HEK293 (cell line): ENCODE results near the gene GNG12.

Experiments used
- CTCF ChIA-PET: fragments of 350-600 bp; formaldehyde crosslinking; extraction: SDS; loops from one replicate; lab custom pipeline; 2021; ENCODE audit warnings: antibody characterized with exemption; lab: Yijun Ruan, JAX
- POLR2A ChIA-PET: fragments of 300-600 bp; formaldehyde crosslinking; extraction: SDS; loops from one replicate; lab custom pipeline; 2020; ENCODE audit warnings: antibody characterized with exemption, inconsistent platforms; lab: Yijun Ruan, JAX
- H3K27ac ChIP-seq: fragments of 200-500 bp; sonication (Bioruptor generic); 2 replicates; pipeline ENCODE4 v1.5.1; 2014; ENCODE audit warnings: low read depth, low read length, control low read depth, inconsistent platforms; ENCODE audit errors: extremely low read depth
- H3K36me3 ChIP-seq, 2 experiments: fragments of 200-500 bp in 1 of 2; sonication (Bioruptor generic) in 1 of 2; 1 replicate in 1 of 2; 2 replicates in 1 of 2; pipeline ENCODE4 v1.5.1; 2014 to 2017; ENCODE audit warnings: inconsistent platforms in 2 of 2, low read length in 2 of 2; ENCODE audit not compliant: control insufficient read depth in 2 of 2, insufficient read depth in 1 of 2
- H3K4me1 ChIP-seq: fragments of 200-500 bp; sonication (Bioruptor generic); 2 replicates; pipeline ENCODE4 v1.5.1; 2014; ENCODE audit warnings: mild to moderate bottlenecking, low read length, inconsistent platforms; ENCODE audit not compliant: control insufficient read depth, insufficient read depth
- H3K4me3 ChIP-seq: 2 replicates; pipeline ENCODE4 v1.5.1; 2011; ENCODE audit warnings: low read depth, mild to moderate bottlenecking, control low read depth, low read length, moderate library complexity
- H3K9me3 ChIP-seq: fragments of 200-500 bp; sonication (Bioruptor generic); 2 replicates; pipeline ENCODE4 v1.5.1; 2014; ENCODE audit warnings: low read depth, low read length, inconsistent platforms; ENCODE audit not compliant: control insufficient read depth, insufficient read depth
- CTCF ChIP-seq: fragments of 450-650 bp; formaldehyde crosslinking; IDR thresholded peaks from 2 replicates; pipeline ENCODE4 v1.5.1; 2016; ENCODE audit warnings: missing biosample characterization, missing genetic modification characterization
- FEZF1 ChIP-seq: fragments of 450-650 bp; formaldehyde crosslinking; IDR thresholded peaks from 2 replicates; pipeline ENCODE4 v1.5.1; 2016; ENCODE audit warnings: missing biosample characterization, missing genetic modification characterization
- KLF1 ChIP-seq: fragments of 450-650 bp; formaldehyde crosslinking; IDR thresholded peaks from 2 replicates; pipeline ENCODE4 v1.5.1; 2016; ENCODE audit warnings: missing biosample characterization, missing genetic modification characterization
- OSR2 ChIP-seq: fragments of 450-650 bp; formaldehyde crosslinking; IDR thresholded peaks from 2 replicates; pipeline ENCODE4 v1.5.1; 2016; ENCODE audit warnings: missing biosample characterization, missing genetic modification characterization
- PBX3 ChIP-seq: sonication (generic); formaldehyde crosslinking; IDR thresholded peaks from 2 replicates; pipeline ENCODE4 v1.8.1; 2022; ENCODE audit warnings: mild to moderate bottlenecking, moderate library complexity, missing genetic modification reagents
- WT1 ChIP-seq: fragments of 450-650 bp; formaldehyde crosslinking; IDR thresholded peaks from 2 replicates; pipeline ENCODE4 v1.5.1; 2016; ENCODE audit warnings: missing biosample characterization, missing genetic modification characterization
- ZBTB1 ChIP-seq: fragments of 450-650 bp; formaldehyde crosslinking; IDR thresholded peaks from 2 replicates; pipeline ENCODE4 v1.5.1; 2016; ENCODE audit warnings: missing biosample characterization, missing genetic modification characterization
- ZBTB44 ChIP-seq: fragments of 450-650 bp; IDR thresholded peaks from 2 replicates; pipeline ENCODE4 v1.5.1; 2018; ENCODE audit warnings: missing biosample characterization, mild to moderate bottlenecking, missing genetic modification characterization
- ZBTB7A ChIP-seq: fragments of 450-650 bp; formaldehyde crosslinking; IDR thresholded peaks from 2 replicates; pipeline ENCODE4 v1.5.1; 2016; ENCODE audit warnings: low read depth, missing biosample characterization, missing genetic modification characterization
- ZNF174 ChIP-seq: fragments of 450-650 bp; formaldehyde crosslinking; IDR thresholded peaks from 2 replicates; pipeline ENCODE4 v1.5.0; 2017; ENCODE audit warnings: missing biosample characterization, mild to moderate bottlenecking, missing genetic modification characterization
- ZNF24 ChIP-seq: fragments of 450-650 bp; formaldehyde crosslinking; IDR thresholded peaks from 2 replicates; pipeline ENCODE4 v1.5.1; 2016; ENCODE audit warnings: missing biosample characterization, missing genetic modification characterization
- ZNF26 ChIP-seq: fragments of 450-650 bp; formaldehyde crosslinking; IDR thresholded peaks from 2 replicates; pipeline ENCODE4 v1.5.1; 2016; ENCODE audit warnings: missing biosample characterization, missing genetic modification characterization
- ZNF292 ChIP-seq: fragments of 450-650 bp; formaldehyde crosslinking; IDR thresholded peaks from 2 replicates; pipeline ENCODE4 v1.5.1; 2016; ENCODE audit warnings: low read depth, missing biosample characterization, missing genetic modification characterization, borderline replicate concordance
- ZNF311 ChIP-seq: fragments of 450-650 bp; formaldehyde crosslinking; IDR thresholded peaks from 2 replicates; pipeline ENCODE4 v1.5.1; 2017; ENCODE audit warnings: missing biosample characterization, missing genetic modification characterization, borderline replicate concordance
- ZNF341 ChIP-seq: fragments of 450-650 bp; formaldehyde crosslinking; IDR thresholded peaks from 2 replicates; pipeline ENCODE4; 2016; ENCODE audit warnings: low read depth, missing biosample characterization, missing genetic modification characterization
- ZNF548 ChIP-seq: fragments of 450-650 bp; formaldehyde crosslinking; IDR thresholded peaks from 2 replicates; pipeline ENCODE4 v1.5.1; 2016; ENCODE audit warnings: missing biosample characterization, missing genetic modification characterization
- ZNF600 ChIP-seq: fragments of 450-650 bp; formaldehyde crosslinking; IDR thresholded peaks from 2 replicates; pipeline ENCODE4 v1.5.1; 2016; ENCODE audit warnings: missing biosample characterization, missing genetic modification characterization
- ZNF623 ChIP-seq: fragments of 450-650 bp; formaldehyde crosslinking; IDR thresholded peaks from 2 replicates; pipeline ENCODE4 v1.5.1; 2016; ENCODE audit warnings: missing biosample characterization, missing genetic modification characterization
- ZNF645 ChIP-seq: fragments of 450-650 bp; formaldehyde crosslinking; IDR thresholded peaks from 2 replicates; pipeline ENCODE4; 2016; ENCODE audit warnings: missing biosample characterization, missing genetic modification characterization
- ZNF768 ChIP-seq: fragments of 450-650 bp; formaldehyde crosslinking; IDR thresholded peaks from 2 replicates; pipeline ENCODE4 v1.5.1; 2018; ENCODE audit warnings: missing biosample characterization, mild to moderate bottlenecking, missing genetic modification characterization
- ZSCAN30 ChIP-seq: fragments of 450-650 bp; IDR thresholded peaks from 2 replicates; pipeline ENCODE4 v1.5.1; 2018; ENCODE audit warnings: missing biosample characterization, mild to moderate bottlenecking, missing genetic modification characterization, moderate library complexity

The GNG12 gene

GRCh38 chr1:67679691-67680090 is 153.6 kb downstream of the GNG12 start:
- peaks cover 11% of the 10 kb centered on the region for H3K4me1 ChIP-seq
- POLR2A ChIA-PET, result no interaction called here
- no peak for TF ChIP-seq ZBTB7A
- no peak for TF ChIP-seq ZNF311 (tag by site-specific recombination)
- no peak for TF ChIP-seq ZNF26 (tag by site-specific recombination)
- TF ChIP-seq ZNF548 (tag by site-specific recombination), result no peak
- TF ChIP-seq ZNF623 (tag by site-specific recombination), result peak; percentile 32; the same call in 1 of the 2 replicates
- TF ChIP-seq, all 188 proteins: peak for 1
- CTCF ChIA-PET, result no interaction called here
- Histone ChIP-seq H3K36me3 (no peaks in the 10 kb centered on the region), H3K4me3 (no peak overlapping the region), H3K27ac (no peak overlapping the region), H3K9me3 (no peaks in the 10 kb centered on the region)

- no peaks in the 10 kb centered on the region for H3K36me3 ChIP-seq
- H3K4me3 ChIP-seq, result no peak overlapping the region
- CTCF ChIA-PET, result no interaction called here
- POLR2A ChIA-PET, result interaction anchor here (0.6 kb wide), 1 partner anchor 75 kb away, joined by 3 read pairs; no protein-coding TSS in a partner anchor
- no peak for TF ChIP-seq ZNF645 (tag by site-specific recombination)
- no peak for TF ChIP-seq ZNF292 (tag by site-specific recombination)
- no peak for TF ChIP-seq CTCF (tag by site-specific recombination)
- no peak for TF ChIP-seq ZNF768 (tag by site-specific recombination)
- TF ChIP-seq ZBTB1 (tag by site-specific recombination), result no peak
- TF ChIP-seq PBX3 (CRISPR knock-in tag), result no peak
- peak; percentile 50; the same call in 1 of the 2 replicates for TF ChIP-seq WT1 (tag by site-specific recombination)
- no peak for TF ChIP-seq KLF1
- no peak for TF ChIP-seq ZNF341
- 0 out of 2 replicates have a peak, but pooled peaks have one; percentile 10 for TF ChIP-seq OSR2
- TF ChIP-seq, all 188 proteins: peak for 2
- Histone ChIP-seq H3K4me1 (peaks cover 8% of the 10 kb centered on the region), H3K27ac (no peak overlapping the region), H3K9me3 (no peaks in the 10 kb centered on the region)
Measured at GRCh38 chr1:67677930-67678329, 155.3 kb downstream of the GNG12 start.

GRCh38 chr1:67677408-67677807 is 155.9 kb downstream of the GNG12 start:
- no peak overlapping the region for H3K4me3 ChIP-seq
- CTCF ChIA-PET, result interaction anchor here (0.7 to 3.4 kb wide), 2 partner anchors 42 to 83 kb away, joined by 3 to 13 read pairs; no protein-coding TSS in a partner anchor
- TF ChIP-seq ZNF24 (tag by site-specific recombination), result no peak
- TF ChIP-seq ZBTB44 (tag by site-specific recombination), result no peak
- TF ChIP-seq OSR2, result no peak
- TF ChIP-seq ZNF292 (tag by site-specific recombination), result no peak
- TF ChIP-seq ZNF174, result no peak
- no peak for TF ChIP-seq FEZF1 (tag by site-specific recombination)
- TF ChIP-seq ZNF600 (tag by site-specific recombination), result no peak
- no peak for TF ChIP-seq ZSCAN30

More at GRCh38 chr1:67677408-67677807, 155.9 kb downstream of the GNG12 start:
- Histone ChIP-seq H3K36me3 (no peaks in the 10 kb centered on the region), H3K4me1 (peaks cover 7% of the 10 kb centered on the region), H3K9me3 (no peaks in the 10 kb centered on the region), H3K27ac (no peak overlapping the region)
- POLR2A ChIA-PET, result interaction anchor here (0.6 to 4.5 kb wide), 2 partner anchors 7 to 75 kb away, joined by 3 to 43 read pairs; partner anchors contain the start of gene GADD45A
